ENCODE data around the gene CCL5. TPM values are rescaled to one million over a fixed set of nuclear protein-coding genes. Genes with fewer than 3 reads are reported as not detected.
"Not testable (repeated sequence)": the region's sequence is repeated elsewhere in the genome, so short reads cannot be mapped to it uniquely, and the experiment has no call there.

Gene CCL5
- total RNA-seq, 2 experiments from 2014 or later, result 482 to 491 TPM

DNA sequence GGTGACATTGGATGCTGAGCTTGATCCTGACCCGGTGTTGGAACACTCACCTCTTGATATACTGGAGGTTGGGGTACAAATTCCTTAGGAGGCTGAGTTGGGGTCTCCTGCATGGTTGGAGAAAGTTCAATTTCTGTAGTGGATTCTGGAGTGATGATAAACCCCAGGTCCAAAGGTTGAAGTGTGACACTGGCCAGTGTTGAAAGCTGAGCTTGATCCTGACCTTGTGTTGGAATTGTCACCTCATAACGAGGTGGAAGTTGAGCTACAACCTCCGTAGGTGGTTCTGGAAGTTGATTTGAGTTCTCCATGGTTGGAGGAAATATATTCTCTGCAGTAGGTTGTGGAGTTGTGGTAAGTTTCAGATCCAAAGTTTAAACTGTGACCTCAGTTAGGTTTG, 29.2 kb upstream of the CCL5 start:
- Mint-ChIP-seq H3K27ac (no peak overlapping the region), H3K4me3 (no peak overlapping the region), H3K9me3 (no peaks in the 10 kb centered on the region), H3K4me1 (peaks cover 11% of the 10 kb centered on the region), H3K36me3 (ENCODE audit: low read depth) (peaks cover 18% of the 10 kb centered on the region), H3K27me3 (no peaks in the 10 kb centered on the region)
- DNase-seq, result no peak
- CTCF ChIA-PET, result interaction anchor here (0.6 kb wide), 1 partner anchor 67 kb away, joined by 3 read pairs; no protein-coding TSS in a partner anchor
- POLR2A ChIA-PET, result interaction anchor here (0.9 to 1.6 kb wide), 3 partner anchors 8 to 60 kb away, joined by 3 read pairs; no protein-coding TSS in a partner anchor

GRCh38 chr17:35907691-35908090, 27.5 kb upstream of the CCL5 start:
- no peaks in the 10 kb centered on the region for H3K27me3 Mint-ChIP-seq
- DNase-seq, result no peak
- no peak overlapping the region for H3K4me3 Mint-ChIP-seq
- ChIA-PET CTCF (interaction anchor here (1.0 to 1.1 kb wide), 2 partner anchors 58 to 143 kb away, joined by 3 to 4 read pairs; no protein-coding TSS in a partner anchor), POLR2A (no interaction called here)
- H3K36me3 Mint-ChIP-seq (ENCODE audit: low read depth), result peaks cover 13% of the 10 kb centered on the region
- no peaks in the 10 kb centered on the region for H3K9me3 Mint-ChIP-seq
- no peak overlapping the region for H3K27ac Mint-ChIP-seq
- peaks cover 5% of the 10 kb centered on the region for H3K4me1 Mint-ChIP-seq

- Mint-ChIP-seq H3K4me3 (no peak overlapping the region), H3K36me3 (ENCODE audit: low read depth) (peaks cover 11% of the 10 kb centered on the region), H3K4me1 (peaks cover 7% of the 10 kb centered on the region), H3K27ac (no peak overlapping the region), H3K27me3 (no peaks in the 10 kb centered on the region), H3K9me3 (no peaks in the 10 kb centered on the region)
- CTCF ChIA-PET, result interaction anchor here (0.6 to 1.6 kb wide), 4 partner anchors 11 to 300 kb away, joined by 3 to 4 read pairs (median 4); no protein-coding TSS in a partner anchor
- no peak for DNase-seq
- POLR2A ChIA-PET, result interaction anchor here (1.0 to 1.6 kb wide), 2 partner anchors 11 to 13 kb away, joined by 3 to 4 read pairs; no protein-coding TSS in a partner anchor
Observed at GRCh38 chr17:35906926-35907637, 26.9 kb upstream of the CCL5 start.

GRCh38 chr17:35906191-35906925, 26.2 kb upstream of the CCL5 start:
- no peak overlapping the region for H3K4me3 Mint-ChIP-seq
- no peaks in the 10 kb centered on the region for H3K9me3 Mint-ChIP-seq
- H3K36me3 Mint-ChIP-seq (ENCODE audit: low read depth), result peaks cover 12% of the 10 kb centered on the region
- POLR2A ChIA-PET, result interaction anchor here (0.8 to 1.6 kb wide), 3 partner anchors 10 to 16 kb away, joined by 3 to 4 read pairs (median 3); no protein-coding TSS in a partner anchor
- H3K27me3 Mint-ChIP-seq, result no peaks in the 10 kb centered on the region
- no peak for DNase-seq
- CTCF ChIA-PET, result interaction anchor here (0.6 to 1.6 kb wide), 3 partner anchors 10 to 299 kb away, joined by 3 to 4 read pairs (median 3); no protein-coding TSS in a partner anchor
- peaks cover 11% of the 10 kb centered on the region for H3K4me1 Mint-ChIP-seq
- H3K27ac Mint-ChIP-seq, result no peak overlapping the region

DNA sequence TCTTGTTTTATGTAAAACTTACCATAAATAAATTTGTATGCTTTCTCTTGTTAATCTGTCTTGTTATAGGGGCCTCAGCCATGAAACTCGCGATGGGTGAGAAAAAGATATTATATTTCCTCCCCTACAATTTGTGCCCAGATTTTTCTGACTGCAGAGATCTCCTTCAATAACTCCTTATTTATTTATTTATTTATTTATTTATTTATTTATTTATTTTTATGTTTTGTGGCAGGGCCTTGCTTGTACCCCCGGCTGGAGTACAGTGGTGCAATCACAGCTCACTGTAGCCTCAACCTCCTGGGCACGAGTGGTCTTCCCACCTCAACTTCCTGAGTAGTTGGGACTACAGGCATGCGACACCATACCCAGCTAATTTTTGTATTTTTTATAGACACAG, 23.3 kb upstream of the CCL5 start:
- no peak for DNase-seq
- Mint-ChIP-seq H3K4me3 (no peak overlapping the region), H3K36me3 (ENCODE audit: low read depth) (peaks cover 9% of the 10 kb centered on the region), H3K27me3 (no peaks in the 10 kb centered on the region), H3K9me3 (no peaks in the 10 kb centered on the region), H3K4me1 (peaks cover 40% of the 10 kb centered on the region), H3K27ac (no peak overlapping the region)
- ChIA-PET POLR2A (no interaction called here), CTCF (interaction anchor here (0.9 kb wide), 1 partner anchor 72 kb away, joined by 8 read pairs; no protein-coding TSS in a partner anchor)

DNA sequence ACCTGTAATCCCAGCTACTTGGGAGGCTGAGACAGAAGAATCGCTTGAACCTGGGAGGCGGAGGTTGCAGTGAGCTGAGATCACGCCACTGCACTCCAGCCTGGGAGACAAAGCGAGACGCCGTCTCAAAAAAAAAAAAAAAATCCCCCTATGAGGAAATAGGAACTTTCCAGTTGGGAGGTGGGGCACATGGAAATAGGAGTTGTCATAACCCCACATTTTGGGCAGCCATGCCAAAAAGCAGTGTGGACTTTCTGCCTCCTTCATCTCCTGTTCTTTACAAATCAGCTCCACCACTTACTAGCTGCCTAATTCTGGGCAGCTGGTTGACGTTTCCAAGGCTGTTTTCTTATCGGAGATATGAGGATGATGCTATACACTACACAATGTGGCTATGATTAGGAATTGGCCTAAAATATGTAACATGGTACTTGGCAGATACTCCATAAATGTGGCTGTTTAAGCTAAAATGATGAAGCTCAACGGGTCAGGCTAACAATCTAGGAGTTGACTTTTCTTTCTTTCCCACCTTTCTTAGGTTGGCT, 21.5 kb upstream of the CCL5 start:
- POLR2A ChIA-PET, result interaction anchor here (1.1 to 5.3 kb wide), 6 partner anchors 11 to 65 kb away, joined by 3 to 79 read pairs (median 8); partner anchors contain the start of genes CCL5 and RDM1
- peaks cover 52% of the 10 kb centered on the region for H3K4me1 Mint-ChIP-seq
- H3K27ac Mint-ChIP-seq, result peak overlapping the region; percentile 85
- peaks cover 6% of the 10 kb centered on the region for H3K36me3 Mint-ChIP-seq (ENCODE audit: low read depth)
- DNase-seq, result no peak
- H3K4me3 Mint-ChIP-seq, result no peak overlapping the region
- no peaks in the 10 kb centered on the region for H3K27me3 Mint-ChIP-seq
- no peaks in the 10 kb centered on the region for H3K9me3 Mint-ChIP-seq
- CTCF ChIA-PET, result interaction anchor here (0.6 to 1.9 kb wide), 5 partner anchors 10 to 102 kb away, joined by 3 to 8 read pairs (median 4); no protein-coding TSS in a partner anchor

GRCh38 chr17:35900708-35901480, 20.7 kb upstream of the CCL5 start:
- Mint-ChIP-seq H3K27ac (peak overlapping the region; percentile 85), H3K4me3 (peak overlapping the region; percentile 47), H3K36me3 (ENCODE audit: low read depth) (peaks cover 6% of the 10 kb centered on the region), H3K27me3 (no peaks in the 10 kb centered on the region), H3K9me3 (no peaks in the 10 kb centered on the region), H3K4me1 (peaks cover 60% of the 10 kb centered on the region)
- POLR2A ChIA-PET, result interaction anchor here (1.0 to 5.3 kb wide), 7 partner anchors 11 to 66 kb away, joined by 3 to 79 read pairs (median 6); partner anchors contain the start of genes CCL5 and RDM1
- CTCF ChIA-PET, result interaction anchor here (0.9 to 1.9 kb wide), 6 partner anchors 10 to 92 kb away, joined by 3 to 8 read pairs (median 4); partner anchors contain the start of gene TAF15
- DNase-seq, result no peak

GRCh38 chr17:35900280-35900679, 20.1 kb upstream of the CCL5 start:
- ChIA-PET POLR2A (interaction anchor here (1.0 to 5.3 kb wide), 6 partner anchors 10 to 46 kb away, joined by 4 to 79 read pairs (median 9); partner anchors contain the start of genes CCL5 and RDM1), CTCF (interaction anchor here (0.9 to 1.9 kb wide), 5 partner anchors 14 to 92 kb away, joined by 3 to 8 read pairs (median 4); partner anchors contain the start of gene TAF15)
- Mint-ChIP-seq H3K27me3 (no peaks in the 10 kb centered on the region), H3K36me3 (ENCODE audit: low read depth) (peaks cover 6% of the 10 kb centered on the region), H3K9me3 (no peaks in the 10 kb centered on the region), H3K4me3 (peak overlapping the region; percentile 47), H3K4me1 (peaks cover 66% of the 10 kb centered on the region), H3K27ac (peak overlapping the region; percentile 85)
- DNase-seq, result peak; percentile 45

DNA sequence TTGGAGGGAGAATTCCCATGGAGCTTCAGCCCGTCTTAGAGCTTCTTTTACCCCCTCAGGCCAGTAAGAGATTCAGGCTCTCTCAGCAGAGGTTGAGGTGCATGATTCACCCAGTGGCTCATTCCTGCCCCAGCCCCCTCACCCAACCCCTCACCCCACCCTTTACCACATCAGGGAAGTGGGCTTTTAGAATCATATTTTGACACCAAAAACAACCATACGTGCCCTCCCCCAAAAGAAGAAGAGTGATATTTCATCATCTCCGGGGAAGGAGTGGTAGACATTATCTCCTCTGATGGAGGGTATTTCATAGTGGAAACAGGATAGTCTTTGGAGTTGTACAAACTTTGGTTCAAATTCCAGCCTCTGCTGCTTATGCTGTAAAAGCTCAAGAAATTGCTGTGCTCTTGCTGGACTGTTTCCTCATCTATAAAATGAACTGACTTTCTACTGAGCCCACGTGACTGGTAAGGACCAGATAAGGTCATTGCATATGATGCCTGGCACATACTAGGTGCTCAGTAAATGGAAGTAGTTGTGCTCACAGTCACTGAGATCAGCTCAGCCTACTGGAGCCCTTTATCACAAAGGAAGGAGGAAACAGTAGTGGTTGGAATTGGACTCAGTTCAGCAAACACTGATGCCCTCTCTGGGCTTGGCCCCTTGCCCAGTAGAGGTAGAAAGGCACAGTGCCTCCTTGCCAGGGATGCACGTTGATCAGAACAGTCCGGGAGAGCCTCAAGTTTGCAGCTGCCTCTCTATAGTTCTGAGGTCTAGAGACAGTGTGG, 18.3 kb upstream of the CCL5 start:
- Mint-ChIP-seq H3K4me1 (peaks cover 78% of the 10 kb centered on the region), H3K9me3 (no peaks in the 10 kb centered on the region), H3K27me3 (no peaks in the 10 kb centered on the region), H3K4me3 (peak overlapping the region; percentile 47), H3K27ac (peak overlapping the region; percentile 85), H3K36me3 (ENCODE audit: low read depth) (peaks cover 6% of the 10 kb centered on the region)
- peak; percentile 68 for DNase-seq
- ChIA-PET POLR2A (interaction anchor here (1.1 to 5.3 kb wide), 7 partner anchors 8 to 90 kb away, joined by 3 to 79 read pairs (median 5); partner anchors contain the start of genes CCL5 and RDM1), CTCF (interaction anchor here (1.2 to 1.3 kb wide), 3 partner anchors 10 to 49 kb away, joined by 3 to 5 read pairs (median 4); no protein-coding TSS in a partner anchor)

- H3K4me3 Mint-ChIP-seq, H3K27me3 Mint-ChIP-seq: not testable (repeated sequence)
- POLR2A ChIA-PET, result interaction anchor here (1.5 to 5.3 kb wide), 3 partner anchors 7 to 33 kb away, joined by 10 to 79 read pairs (median 36); partner anchors contain the start of genes CCL5 and RDM1
Observed at GRCh38 chr17:35897772-35898171, 17.6 kb upstream of the CCL5 start.

More at GRCh38 chr17:35897772-35898171, 17.6 kb upstream of the CCL5 start:
- not testable (repeated sequence) for DNase-seq, H3K9me3 Mint-ChIP-seq
- H3K36me3 Mint-ChIP-seq (ENCODE audit: low read depth), result peaks cover 10% of the 10 kb centered on the region
- peaks cover 78% of the 10 kb centered on the region for H3K4me1 Mint-ChIP-seq
- H3K27ac Mint-ChIP-seq, result peak overlapping the region; percentile 85
- CTCF ChIA-PET, result interaction anchor here (1.2 to 1.3 kb wide), 2 partner anchors 9 to 25 kb away, joined by 3 to 4 read pairs; no protein-coding TSS in a partner anchor

Data from activated CD4-positive, alpha-beta memory T cell treated with anti-CD3 and anti-CD28 coated beads, Interleukin-2, amount 10 ng/mL, durations not matched to agents 7 days and 5 days (primary cell).